Stimulated activated effector memory CD8-positive, alpha-beta T cell treated with anti-CD3 and anti-CD28 coated beads, Interleukin-12 subunit alpha, Interleukin-12 subunit beta, amount 100 ng/mL, for 72 hours (primary cell): ENCODE results near the gene TRIM27.
"Not testable (repeated sequence)": the region's sequence is repeated elsewhere in the genome, so short reads cannot be mapped to it uniquely, and the experiment has no call there.

Source experiments
- ATAC-seq: fragments of 150-1000 bp; cut with Tn5 transposase; 2 replicates; pipeline ENCODE4 v1.10.0; 2021
- DNase-seq, 2 donors: peaks; one replicate each; pipeline ENCODE4 v3.0.0; 2021 to 2022; ENCODE audit warnings: low spot score in 2 of 2
- H3K27ac Mint-ChIP-seq: one replicate; pipeline ENCODE4 v1.8.0; 2022; ENCODE audit warnings: mild to moderate bottlenecking, mixed read lengths
- H3K36me3 Mint-ChIP-seq: one replicate; pipeline ENCODE4 v1.8.0; 2022; ENCODE audit warnings: mild to moderate bottlenecking, mixed read lengths
- H3K4me1 Mint-ChIP-seq: one replicate; pipeline ENCODE4 v1.8.0; 2022; ENCODE audit warnings: mixed read lengths
- H3K4me3 Mint-ChIP-seq: one replicate; pipeline ENCODE4 v1.8.0; 2022; ENCODE audit warnings: mild to moderate bottlenecking, mixed read lengths
- H3K9me3 Mint-ChIP-seq: one replicate; pipeline ENCODE4 v1.8.0; 2022; ENCODE audit warnings: mixed read lengths

Gene TRIM27, protein sequence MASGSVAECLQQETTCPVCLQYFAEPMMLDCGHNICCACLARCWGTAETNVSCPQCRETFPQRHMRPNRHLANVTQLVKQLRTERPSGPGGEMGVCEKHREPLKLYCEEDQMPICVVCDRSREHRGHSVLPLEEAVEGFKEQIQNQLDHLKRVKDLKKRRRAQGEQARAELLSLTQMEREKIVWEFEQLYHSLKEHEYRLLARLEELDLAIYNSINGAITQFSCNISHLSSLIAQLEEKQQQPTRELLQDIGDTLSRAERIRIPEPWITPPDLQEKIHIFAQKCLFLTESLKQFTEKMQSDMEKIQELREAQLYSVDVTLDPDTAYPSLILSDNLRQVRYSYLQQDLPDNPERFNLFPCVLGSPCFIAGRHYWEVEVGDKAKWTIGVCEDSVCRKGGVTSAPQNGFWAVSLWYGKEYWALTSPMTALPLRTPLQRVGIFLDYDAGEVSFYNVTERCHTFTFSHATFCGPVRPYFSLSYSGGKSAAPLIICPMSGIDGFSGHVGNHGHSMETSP

DNA sequence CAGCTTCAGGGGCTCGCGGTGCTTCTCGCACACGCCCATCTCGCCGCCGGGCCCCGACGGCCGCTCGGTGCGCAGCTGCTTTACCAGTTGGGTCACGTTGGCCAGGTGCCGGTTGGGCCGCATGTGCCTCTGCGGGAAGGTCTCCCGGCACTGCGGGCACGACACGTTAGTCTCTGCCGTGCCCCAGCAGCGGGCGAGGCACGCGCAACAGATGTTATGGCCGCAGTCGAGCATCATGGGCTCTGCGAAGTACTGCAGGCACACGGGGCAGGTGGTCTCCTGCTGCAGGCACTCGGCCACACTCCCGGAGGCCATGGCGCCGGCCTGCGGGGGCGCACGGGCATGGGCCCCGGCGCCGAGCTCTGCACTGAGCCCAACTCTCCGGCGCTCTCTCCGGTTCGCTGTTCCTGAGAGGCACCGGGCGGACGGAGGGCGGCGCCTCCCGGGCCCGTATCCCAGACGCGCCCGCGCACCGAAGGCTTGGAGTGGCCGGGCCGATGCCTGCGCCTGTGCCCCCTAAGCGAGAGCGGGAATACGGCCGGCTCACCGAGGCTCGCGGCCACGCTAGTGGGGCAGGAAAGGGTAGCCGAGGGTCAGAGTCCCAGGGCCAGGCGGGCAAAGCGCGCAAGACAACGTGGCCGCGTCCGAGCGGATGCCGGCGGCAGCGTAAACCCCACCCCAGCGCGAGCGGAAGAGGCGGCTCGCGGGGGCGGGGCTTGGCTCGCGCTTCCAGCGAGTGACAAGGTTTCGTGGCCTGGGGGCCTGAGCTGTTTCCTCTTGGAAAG lies at the start of gene TRIM27:
Gene TRIM27, minus strand, starts transcription at position 668 of the 785 bp plus-strand sequence. Its CDS starts 353 bp downstream, at position 315.
- peak within 1 kb of the TSS; percentile 80 for H3K4me3 Mint-ChIP-seq
- DNase-seq (peak; percentile 69 to 85), ATAC-seq (peak; percentile 90)
- peaks cover 42% of the 10 kb centered on the region for H3K36me3 Mint-ChIP-seq
- H3K4me1 Mint-ChIP-seq, result peaks cover 21% of the 10 kb centered on the region
- H3K27ac Mint-ChIP-seq, result peak within 1 kb of the TSS; percentile 90
- no peaks in the 10 kb centered on the region for H3K9me3 Mint-ChIP-seq

DNA sequence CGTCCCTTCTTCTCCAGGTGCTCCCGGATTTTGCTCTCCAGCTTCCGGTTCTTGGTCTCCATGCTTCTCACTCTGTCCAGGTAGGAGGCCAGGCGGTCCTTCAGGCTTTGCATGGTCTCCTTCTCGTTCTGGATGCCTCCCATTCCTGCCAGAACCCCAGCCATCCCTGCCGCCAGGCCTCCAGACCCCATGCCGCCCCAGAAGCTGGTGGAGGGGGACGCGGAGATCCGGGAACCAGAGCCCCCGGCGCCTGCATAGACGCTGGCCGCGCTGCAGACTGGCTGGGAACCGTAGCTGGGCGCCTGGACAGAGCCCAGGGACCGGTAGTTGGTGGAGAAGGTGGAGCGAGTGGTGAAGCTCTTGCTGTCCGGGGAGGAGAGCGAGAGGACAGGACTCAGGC lies 46.3 kb upstream of the TRIM27 start:
- not testable (repeated sequence) for H3K4me1 Mint-ChIP-seq, H3K4me3 Mint-ChIP-seq, ATAC-seq, H3K27ac Mint-ChIP-seq, DNase-seq, H3K9me3 Mint-ChIP-seq, H3K36me3 Mint-ChIP-seq

DNA sequence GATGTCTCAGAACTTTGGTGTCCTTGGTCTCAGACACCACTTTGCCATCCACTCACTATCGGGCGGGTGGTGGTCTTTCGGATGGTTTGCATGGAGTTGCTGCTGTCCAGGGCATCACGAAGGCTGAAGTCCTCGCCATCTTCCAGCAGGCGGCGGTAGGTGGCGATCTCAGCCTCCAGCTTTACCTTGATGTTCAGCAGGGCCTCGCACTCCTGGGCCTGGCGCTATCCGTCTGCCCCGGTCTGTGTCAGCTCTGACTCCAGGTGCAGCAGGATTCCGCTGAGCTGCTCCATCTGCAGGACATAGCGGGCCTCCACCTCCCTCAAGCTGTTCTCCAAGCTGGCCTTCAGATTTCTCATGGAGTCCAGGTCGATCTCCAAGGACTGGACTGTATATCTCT lies 45.3 kb upstream of the TRIM27 start:
- Mint-ChIP-seq H3K27ac (no peak overlapping the region), H3K4me3 (no peak overlapping the region), H3K9me3 (peaks cover 3% of the 10 kb centered on the region), H3K4me1 (no peaks in the 10 kb centered on the region), H3K36me3 (no peaks in the 10 kb centered on the region)
- DNase-seq (no peak), ATAC-seq (no peak)

DNA sequence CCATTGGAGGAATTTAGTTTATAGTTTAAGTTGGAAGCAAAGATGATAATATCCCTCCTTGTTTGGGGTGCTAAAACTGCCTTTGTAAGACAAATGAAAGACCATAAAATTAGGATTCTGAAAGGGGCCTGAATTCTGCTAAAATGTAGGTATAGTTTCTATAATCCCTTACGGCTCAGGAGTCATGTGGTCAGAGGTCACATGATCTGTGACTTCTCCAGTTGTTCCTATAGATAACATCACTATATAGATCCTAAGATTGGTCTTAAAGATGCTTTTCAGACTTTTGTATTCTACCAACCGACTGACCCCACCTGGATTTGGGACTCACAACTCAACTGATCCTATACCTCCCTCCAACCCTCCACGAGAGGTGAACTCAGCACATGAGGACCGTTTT lies 44.7 kb upstream of the TRIM27 start:
- no peak overlapping the region for H3K27ac Mint-ChIP-seq
- no peak for DNase-seq
- H3K36me3 Mint-ChIP-seq, result no peaks in the 10 kb centered on the region
- ATAC-seq, result no peak
- H3K4me3 Mint-ChIP-seq, result no peak overlapping the region
- H3K9me3 Mint-ChIP-seq, result peaks cover 3% of the 10 kb centered on the region
- H3K4me1 Mint-ChIP-seq, result no peaks in the 10 kb centered on the region

GRCh38 chr6:28965706-28966105 lies 41.9 kb upstream of the TRIM27 start:
- Mint-ChIP-seq H3K4me3 (no peak overlapping the region), H3K36me3 (no peaks in the 10 kb centered on the region), H3K27ac (no peak overlapping the region), H3K9me3 (peaks cover 3% of the 10 kb centered on the region), H3K4me1 (no peaks in the 10 kb centered on the region)
- DNase-seq (no peak), ATAC-seq (no peak)

GRCh38 chr6:28960846-28961500 lies 37.2 kb upstream of the TRIM27 start:
- Mint-ChIP-seq H3K27ac (no peak overlapping the region), H3K36me3 (no peaks in the 10 kb centered on the region), H3K9me3 (no peaks in the 10 kb centered on the region), H3K4me3 (no peak overlapping the region), H3K4me1 (no peaks in the 10 kb centered on the region)
- no peak for ATAC-seq
- peak in 1 of 2 donors; percentile 33 for DNase-seq

- peak in 1 of 2 donors; percentile 20 for DNase-seq
- not testable (repeated sequence) for H3K9me3 Mint-ChIP-seq, H3K27ac Mint-ChIP-seq, H3K4me1 Mint-ChIP-seq, H3K36me3 Mint-ChIP-seq, ATAC-seq, H3K4me3 Mint-ChIP-seq
Measured at GRCh38 chr6:28958561-28959243, 34.9 kb upstream of the TRIM27 start.

GRCh38 chr6:28957795-28958314 lies 34.1 kb upstream of the TRIM27 start:
- not testable (repeated sequence) for ATAC-seq, H3K4me3 Mint-ChIP-seq, H3K27ac Mint-ChIP-seq, H3K4me1 Mint-ChIP-seq, H3K9me3 Mint-ChIP-seq
- peak in 1 of 2 donors; percentile 25 for DNase-seq
- peaks cover 14% of the 10 kb centered on the region for H3K36me3 Mint-ChIP-seq

DNA sequence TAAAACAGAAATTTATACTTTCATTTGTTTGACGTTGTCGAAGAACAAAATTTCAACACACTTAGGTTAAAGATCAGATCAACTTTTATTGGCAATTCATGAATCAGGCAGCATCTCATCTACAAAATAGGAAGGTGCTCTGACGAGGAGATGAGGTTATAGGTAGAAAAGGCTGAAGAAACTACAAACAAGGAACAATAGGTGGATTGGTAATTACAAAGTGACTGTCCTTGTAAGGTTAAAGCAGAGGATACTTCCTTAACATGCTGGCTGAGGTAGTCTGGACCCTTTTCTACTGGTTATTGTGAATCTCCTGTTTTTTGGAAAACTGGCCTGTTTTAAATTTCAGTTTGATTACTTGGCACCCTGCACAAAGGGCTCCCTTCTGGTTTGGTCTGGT lies 32.5 kb upstream of the TRIM27 start:
- H3K27ac Mint-ChIP-seq, result no peak overlapping the region
- H3K4me1 Mint-ChIP-seq, result peaks cover 9% of the 10 kb centered on the region
- ATAC-seq (no peak), DNase-seq (no peak)
- no peak overlapping the region for H3K4me3 Mint-ChIP-seq
- H3K9me3 Mint-ChIP-seq, result no peaks in the 10 kb centered on the region
- peaks cover 19% of the 10 kb centered on the region for H3K36me3 Mint-ChIP-seq

DNA sequence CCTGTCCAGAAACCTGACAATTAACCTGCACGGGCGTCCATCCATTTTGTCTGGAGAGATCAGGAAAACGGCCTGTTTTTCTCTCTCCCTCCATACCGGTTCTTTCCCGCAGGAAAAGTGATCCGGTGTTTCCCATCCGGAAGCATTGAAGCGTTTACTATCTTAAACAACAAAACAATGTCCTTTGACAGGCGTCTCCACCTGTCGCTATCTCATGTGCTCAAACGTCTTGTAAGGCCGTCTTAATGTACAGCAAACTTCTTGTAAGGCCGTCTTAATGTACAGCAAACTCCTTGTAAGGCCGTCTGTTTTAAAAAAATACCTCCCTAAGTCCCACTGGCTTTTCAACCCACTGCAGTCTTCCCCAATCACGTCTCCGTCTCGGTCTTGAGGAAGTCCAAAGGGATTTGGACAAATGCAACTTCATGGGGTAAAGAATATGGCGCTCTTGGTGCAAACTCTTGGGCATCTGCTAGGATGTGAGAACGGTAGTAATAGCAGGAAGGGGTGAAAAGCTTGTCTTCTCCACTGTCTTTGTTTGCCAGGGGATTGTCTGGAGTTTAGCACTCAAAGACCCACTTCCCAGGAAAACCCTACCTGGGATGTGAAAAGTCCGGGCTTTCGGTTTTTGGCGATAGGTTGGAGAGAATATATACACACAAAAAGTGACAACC lies 29.9 kb upstream of the TRIM27 start:
- no peaks in the 10 kb centered on the region for H3K9me3 Mint-ChIP-seq
- H3K4me3 Mint-ChIP-seq, result peak overlapping the region; percentile 73
- peaks cover 28% of the 10 kb centered on the region for H3K36me3 Mint-ChIP-seq
- no peak for DNase-seq
- no peak for ATAC-seq
- peaks cover 9% of the 10 kb centered on the region for H3K4me1 Mint-ChIP-seq
- peak overlapping the region; percentile 91 for H3K27ac Mint-ChIP-seq

- H3K36me3 Mint-ChIP-seq, result peaks cover 28% of the 10 kb centered on the region
- H3K4me1 Mint-ChIP-seq, result peaks cover 9% of the 10 kb centered on the region
- H3K27ac Mint-ChIP-seq, result peak overlapping the region; percentile 91
- H3K9me3 Mint-ChIP-seq, result no peaks in the 10 kb centered on the region
- H3K4me3 Mint-ChIP-seq, result peak overlapping the region; percentile 73
- peak; percentile 74 for ATAC-seq
- DNase-seq, result peak; percentile 30 to 78
Measured at GRCh38 chr6:28953039-28953584, 29.3 kb upstream of the TRIM27 start.

DNA sequence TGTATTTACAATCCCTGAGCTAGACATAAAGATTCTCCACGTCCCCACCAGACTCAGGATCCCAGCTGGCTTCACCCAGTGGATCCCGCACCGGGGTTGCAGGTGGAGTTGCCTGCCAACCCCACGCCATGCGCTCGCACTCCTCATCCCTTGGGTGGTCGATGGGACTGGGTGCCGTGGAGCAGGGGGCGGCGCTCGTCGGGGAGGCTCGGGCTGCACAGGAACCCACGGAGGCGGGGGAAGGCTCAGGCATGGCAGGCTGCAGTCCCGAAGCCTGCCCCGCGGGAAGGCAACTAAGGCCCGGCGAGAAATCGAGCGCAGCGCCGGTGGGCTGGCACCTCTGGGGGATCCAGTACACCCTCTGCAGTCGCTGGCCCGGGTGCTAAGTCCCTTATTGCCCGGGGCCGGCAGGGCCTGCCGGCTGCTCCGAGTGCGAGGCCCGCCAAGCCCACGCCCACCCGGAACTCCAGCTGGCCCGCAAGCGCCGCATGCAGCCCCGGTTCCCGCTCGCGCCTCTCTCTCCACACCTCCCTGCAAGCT lies 25.9 kb upstream of the TRIM27 start:
- not testable (repeated sequence) for H3K4me1 Mint-ChIP-seq, H3K9me3 Mint-ChIP-seq, H3K4me3 Mint-ChIP-seq, H3K27ac Mint-ChIP-seq, ATAC-seq, DNase-seq
- H3K36me3 Mint-ChIP-seq, result peaks cover 29% of the 10 kb centered on the region

DNA sequence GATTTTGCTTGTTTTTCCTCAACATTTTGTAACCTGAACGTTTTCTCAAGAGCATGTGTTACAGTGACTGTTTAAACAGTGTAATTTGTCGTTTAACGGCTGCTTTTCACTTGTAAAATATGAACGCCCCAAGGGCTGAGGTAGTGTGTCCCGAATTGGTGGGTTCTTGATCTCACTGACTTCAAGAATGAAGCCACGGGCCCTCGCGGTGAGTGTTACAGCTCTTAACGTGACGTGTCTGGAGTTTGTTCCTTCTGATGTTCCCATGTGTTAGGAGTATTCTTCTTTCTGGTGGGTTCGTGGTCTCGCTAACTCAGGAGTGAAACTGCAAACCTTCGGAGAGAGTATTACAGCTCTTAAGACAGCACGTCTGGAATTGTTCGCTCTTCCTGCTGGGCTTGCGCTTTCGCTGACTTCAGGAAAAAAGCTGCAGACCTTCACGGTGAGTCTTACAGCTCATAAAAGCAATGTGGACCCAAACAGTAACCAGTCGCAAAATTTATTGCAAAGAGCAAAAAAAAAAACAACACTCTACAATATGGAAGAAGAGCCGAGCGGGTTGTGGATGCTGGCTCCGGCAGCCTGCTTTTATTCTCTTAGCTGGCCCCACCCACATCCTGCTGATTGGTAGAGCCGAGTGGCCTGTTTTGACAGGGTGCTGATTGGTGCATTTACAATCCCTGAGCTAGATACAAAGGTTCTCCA lies 25.1 kb upstream of the TRIM27 start:
- H3K36me3 Mint-ChIP-seq, result peaks cover 34% of the 10 kb centered on the region
- no peak for ATAC-seq
- DNase-seq, result no peak
- no peaks in the 10 kb centered on the region for H3K9me3 Mint-ChIP-seq
- no peak overlapping the region for H3K27ac Mint-ChIP-seq
- H3K4me3 Mint-ChIP-seq, result no peak overlapping the region
- peaks cover 14% of the 10 kb centered on the region for H3K4me1 Mint-ChIP-seq
